SU-DHL-6 (cell line): ENCODE results near the gene PARP8.

Source experiments
- EZH2phosphoT487 ChIP-seq: fragments of 200-600 bp; sonication (generic), shearing (Covaris generic); conservative IDR thresholded peaks from 2 replicates; pipeline ENCODE4 v1.6.1; 2018; ENCODE audit warnings: mild to moderate bottlenecking, antibody characterized with exemption, low read length, moderate library complexity, mixed read lengths
- TF ChIP-seq, protein P1 (sequence below): fragments of 200-600 bp; sonication (generic); IDR thresholded peaks from one replicate; pipeline ENCODE4 v1.5.1; 2017; ENCODE audit warnings: antibody characterized with exemption, mild to moderate bottlenecking, low read length, moderate library complexity; ENCODE audit not compliant: insufficient read depth, poor library complexity, severe bottlenecking

DNA sequence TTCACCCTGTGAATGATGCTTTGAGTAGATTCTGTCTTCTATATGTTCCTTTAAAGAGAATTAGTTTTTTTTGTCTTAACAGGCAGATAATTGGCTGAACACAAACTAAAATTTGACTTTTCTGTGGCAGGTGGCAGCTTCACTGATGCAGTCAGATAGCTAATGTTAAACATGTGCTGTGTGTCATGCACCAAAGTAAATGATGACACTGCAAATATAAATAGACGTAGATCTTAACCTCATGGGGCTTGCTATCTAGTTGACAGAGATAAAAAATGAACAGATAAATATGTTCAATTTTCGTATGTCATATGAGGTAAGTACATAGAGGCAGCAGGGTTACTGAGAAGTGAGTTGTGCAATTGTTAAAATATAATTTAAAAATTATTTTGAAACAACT lies 82.7 kb downstream of the PARP8 start:
- TF ChIP-seq, protein P1, sequence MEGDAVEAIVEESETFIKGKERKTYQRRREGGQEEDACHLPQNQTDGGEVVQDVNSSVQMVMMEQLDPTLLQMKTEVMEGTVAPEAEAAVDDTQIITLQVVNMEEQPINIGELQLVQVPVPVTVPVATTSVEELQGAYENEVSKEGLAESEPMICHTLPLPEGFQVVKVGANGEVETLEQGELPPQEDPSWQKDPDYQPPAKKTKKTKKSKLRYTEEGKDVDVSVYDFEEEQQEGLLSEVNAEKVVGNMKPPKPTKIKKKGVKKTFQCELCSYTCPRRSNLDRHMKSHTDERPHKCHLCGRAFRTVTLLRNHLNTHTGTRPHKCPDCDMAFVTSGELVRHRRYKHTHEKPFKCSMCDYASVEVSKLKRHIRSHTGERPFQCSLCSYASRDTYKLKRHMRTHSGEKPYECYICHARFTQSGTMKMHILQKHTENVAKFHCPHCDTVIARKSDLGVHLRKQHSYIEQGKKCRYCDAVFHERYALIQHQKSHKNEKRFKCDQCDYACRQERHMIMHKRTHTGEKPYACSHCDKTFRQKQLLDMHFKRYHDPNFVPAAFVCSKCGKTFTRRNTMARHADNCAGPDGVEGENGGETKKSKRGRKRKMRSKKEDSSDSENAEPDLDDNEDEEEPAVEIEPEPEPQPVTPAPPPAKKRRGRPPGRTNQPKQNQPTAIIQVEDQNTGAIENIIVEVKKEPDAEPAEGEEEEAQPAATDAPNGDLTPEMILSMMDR = no peak
- no peak for TF ChIP-seq EZH2phosphoT487
